HUES48 (cell line): ENCODE results near the gene FRMPD2.
"Not testable (repeated sequence)": the region's sequence is repeated elsewhere in the genome, so short reads cannot be mapped to it uniquely, and the experiment has no call there.

ENCODE experiments used
- H3K27ac ChIP-seq: one replicate; pipeline ENCODE4 v1.7.0; 2013; ENCODE audit warnings: low read depth, low read length, inconsistent platforms
- H3K27me3 ChIP-seq: 2 replicates; pipeline ENCODE4 v1.6.1; 2013; ENCODE audit warnings: mild to moderate bottlenecking, low read length; ENCODE audit not compliant: control insufficient read depth, insufficient read depth
- H3K36me3 ChIP-seq: 2 replicates; pipeline ENCODE4 v1.6.1; 2013; ENCODE audit warnings: low read length; ENCODE audit not compliant: control insufficient read depth, insufficient read depth
- H3K4me1 ChIP-seq: 2 replicates; pipeline ENCODE4 v1.6.1; 2013; ENCODE audit warnings: mild to moderate bottlenecking, low read length; ENCODE audit not compliant: control insufficient read depth, insufficient read depth
- H3K4me3 ChIP-seq: 2 replicates; pipeline ENCODE4 v1.5.1; 2013; ENCODE audit warnings: mild to moderate bottlenecking, low read depth, low read length
- H3K9ac ChIP-seq: 2 replicates; pipeline ENCODE4 v1.6.1; 2013; ENCODE audit warnings: mild to moderate bottlenecking, low read depth, low read length, moderate library complexity
- H3K9me3 ChIP-seq: 2 replicates; pipeline ENCODE4 v1.6.1; 2013; ENCODE audit warnings: low read length; ENCODE audit not compliant: control insufficient read depth, insufficient read depth

The FRMPD2 gene

DNA sequence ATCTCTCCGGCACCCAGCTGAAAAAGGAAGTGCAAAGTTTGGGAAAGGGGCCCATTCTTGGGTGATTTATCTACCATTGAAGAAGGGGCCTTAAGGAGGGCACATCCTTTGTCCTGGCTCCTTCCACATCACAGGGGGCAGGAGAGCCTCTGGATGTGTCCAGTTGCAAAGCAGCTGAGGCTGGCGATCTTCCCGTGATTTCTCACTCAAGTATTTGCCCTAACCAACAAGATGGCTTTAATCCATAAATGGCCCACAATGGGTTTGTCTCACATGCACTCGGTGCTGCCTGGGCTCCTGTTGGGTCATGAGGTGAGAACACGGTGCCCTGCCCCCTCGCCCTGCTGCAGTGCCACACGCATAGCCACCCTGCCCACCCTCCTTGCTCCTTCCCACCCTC, 14.2 kb upstream of the FRMPD2 start:
- peaks cover 4% of the 10 kb centered on the region for H3K4me1 ChIP-seq
- no peak overlapping the region for H3K9ac ChIP-seq
- H3K9me3 ChIP-seq, result 0 out of 2 replicates have a peak, but pooled peaks cover 7% of the 10 kb centered on the region
- H3K27ac ChIP-seq, result no peak overlapping the region
- no peak overlapping the region for H3K4me3 ChIP-seq
- H3K27me3 ChIP-seq, result no peaks in the 10 kb centered on the region
- no peaks in the 10 kb centered on the region for H3K36me3 ChIP-seq

DNA sequence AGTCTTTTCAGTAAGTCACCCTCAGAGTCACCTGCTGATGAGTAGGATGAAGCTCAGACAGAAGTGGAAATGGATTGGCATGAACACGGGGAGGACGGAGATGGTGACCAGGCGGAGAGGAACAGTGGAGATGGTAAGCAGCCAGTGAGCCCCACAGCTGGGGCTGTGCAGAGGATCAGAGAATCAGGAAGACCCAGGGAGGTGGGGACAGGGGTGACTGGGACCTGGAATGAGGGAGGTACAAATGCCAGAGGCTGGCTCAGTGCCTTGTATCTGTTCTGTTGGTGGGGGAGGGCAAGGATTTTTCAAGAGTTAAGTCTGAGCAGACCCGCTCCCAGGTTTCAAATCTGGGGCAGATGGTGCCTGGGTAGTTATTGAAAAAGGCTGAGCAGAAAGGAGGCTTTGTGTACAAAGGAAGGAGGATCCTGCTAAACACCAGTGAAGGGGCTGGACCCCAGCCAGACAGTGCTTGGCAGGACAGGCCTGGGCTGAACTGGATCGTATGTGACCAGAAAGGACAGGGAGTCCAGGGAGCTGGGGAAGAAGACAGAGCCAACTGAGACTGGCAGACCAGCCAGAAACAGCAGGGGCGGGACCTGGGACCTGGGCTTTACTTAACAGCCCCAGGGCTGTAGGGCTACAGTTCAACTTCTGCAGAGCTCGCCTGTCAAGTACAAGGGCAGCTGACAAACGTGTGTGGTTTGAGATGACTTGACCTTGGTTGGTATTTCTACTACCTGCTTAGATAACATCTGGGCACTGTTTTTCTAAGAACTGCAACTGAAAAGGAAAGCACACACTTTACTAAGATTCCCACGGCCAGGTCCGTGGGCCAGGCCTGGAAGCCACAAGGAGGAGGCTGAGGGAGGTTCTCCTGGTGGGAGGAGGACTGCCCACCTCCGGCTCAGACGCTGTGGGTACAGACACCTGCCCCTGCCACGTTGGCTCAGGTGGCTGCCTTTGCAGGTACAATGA, 13.2 kb upstream of the FRMPD2 start:
- Histone ChIP-seq H3K9ac (no peak overlapping the region), H3K27ac (no peak overlapping the region), H3K4me1 (peaks cover 4% of the 10 kb centered on the region), H3K4me3 (no peak overlapping the region), H3K9me3 (0 out of 2 replicates have a peak, but pooled peaks cover 7% of the 10 kb centered on the region), H3K27me3 (no peaks in the 10 kb centered on the region), H3K36me3 (no peaks in the 10 kb centered on the region)

- no peak overlapping the region for H3K4me3 ChIP-seq
- H3K27me3 ChIP-seq, result no peaks in the 10 kb centered on the region
- H3K9me3 ChIP-seq, result 0 out of 2 replicates have a peak, but pooled peaks cover 7% of the 10 kb centered on the region
- H3K27ac ChIP-seq, result no peak overlapping the region
- peaks cover 4% of the 10 kb centered on the region for H3K4me1 ChIP-seq
- no peaks in the 10 kb centered on the region for H3K36me3 ChIP-seq
- no peak overlapping the region for H3K9ac ChIP-seq
Observed at GRCh38 chr10:48286356-48286755, 11.9 kb upstream of the FRMPD2 start.

GRCh38 chr10:48285710-48286109, 11.2 kb upstream of the FRMPD2 start:
- Histone ChIP-seq H3K36me3 (no peaks in the 10 kb centered on the region), H3K9ac (no peak overlapping the region), H3K4me3 (no peak overlapping the region), H3K27me3 (no peaks in the 10 kb centered on the region), H3K27ac (no peak overlapping the region), H3K4me1 (peaks cover 4% of the 10 kb centered on the region), H3K9me3 (0 out of 2 replicates have a peak, but pooled peaks cover 7% of the 10 kb centered on the region)

- H3K9me3 ChIP-seq, result 0 out of 2 replicates have a peak, but pooled peaks cover 7% of the 10 kb centered on the region
- peaks cover 1% of the 10 kb centered on the region for H3K4me1 ChIP-seq
- H3K9ac ChIP-seq, result no peak overlapping the region
Observed at GRCh38 chr10:48284811-48285210, 10.3 kb upstream of the FRMPD2 start.

DNA sequence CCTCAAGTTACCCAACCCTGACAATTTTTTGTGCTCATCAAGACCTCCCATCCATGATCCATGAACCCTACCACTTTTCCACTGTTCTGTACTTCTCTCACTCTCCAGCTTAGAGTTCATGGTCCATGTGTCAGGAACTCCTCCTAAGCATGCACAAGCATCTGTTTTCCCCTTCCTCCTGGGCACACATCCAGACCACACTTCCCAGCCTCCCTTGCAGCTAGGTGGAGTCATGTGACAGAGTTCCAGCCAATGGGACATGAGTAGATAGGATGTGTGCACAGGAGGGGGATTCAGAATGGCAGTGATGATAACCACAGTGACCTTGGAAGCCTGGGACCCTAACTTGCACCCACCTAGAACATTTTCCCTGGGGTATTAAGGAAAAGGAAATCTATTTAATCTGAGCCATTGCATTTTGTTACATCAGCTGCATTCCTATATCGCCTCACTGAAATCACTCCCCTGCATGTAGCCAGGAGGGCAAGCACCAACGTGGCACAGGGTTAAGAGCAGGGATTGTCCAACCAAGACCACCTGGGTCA, 9.6 kb upstream of the FRMPD2 start:
- no peak overlapping the region for H3K27ac ChIP-seq
- H3K36me3 ChIP-seq, result no peaks in the 10 kb centered on the region
- H3K4me1 ChIP-seq, result no peaks in the 10 kb centered on the region
- no peak overlapping the region for H3K4me3 ChIP-seq
- no peaks in the 10 kb centered on the region for H3K27me3 ChIP-seq
- H3K9ac ChIP-seq, result no peak overlapping the region
- H3K9me3 ChIP-seq, result 0 out of 2 replicates have a peak, but pooled peaks cover 7% of the 10 kb centered on the region

More at GRCh38 chr10:48284811-48285210, 10.3 kb upstream of the FRMPD2 start:
- no peak overlapping the region for H3K4me3 ChIP-seq
- H3K27ac ChIP-seq, result no peak overlapping the region
- no peaks in the 10 kb centered on the region for H3K27me3 ChIP-seq
- H3K36me3 ChIP-seq, result no peaks in the 10 kb centered on the region

- H3K4me3 ChIP-seq, result no peak overlapping the region
- H3K4me1 ChIP-seq, result no peaks in the 10 kb centered on the region
- 0 out of 2 replicates have a peak, but pooled peaks cover 7% of the 10 kb centered on the region for H3K9me3 ChIP-seq
- no peak overlapping the region for H3K9ac ChIP-seq
- no peaks in the 10 kb centered on the region for H3K36me3 ChIP-seq
- H3K27ac ChIP-seq, result no peak overlapping the region
- H3K27me3 ChIP-seq, result no peaks in the 10 kb centered on the region
Observed at GRCh38 chr10:48282829-48283228, 8.3 kb upstream of the FRMPD2 start.

GRCh38 chr10:48281697-48282096, 7.2 kb upstream of the FRMPD2 start:
- H3K9ac ChIP-seq, H3K4me1 ChIP-seq, H3K27ac ChIP-seq, H3K36me3 ChIP-seq, H3K4me3 ChIP-seq, H3K9me3 ChIP-seq, H3K27me3 ChIP-seq: not testable (repeated sequence)

- no peak overlapping the region for H3K9ac ChIP-seq
- H3K4me1 ChIP-seq, result peaks cover 7% of the 10 kb centered on the region; the same call in 1 of the 2 replicates
- H3K27ac ChIP-seq, result no peak overlapping the region
- H3K4me3 ChIP-seq, result no peak overlapping the region
- no peaks in the 10 kb centered on the region for H3K27me3 ChIP-seq
- 0 out of 2 replicates have a peak, but pooled peaks cover 4% of the 10 kb centered on the region for H3K9me3 ChIP-seq
- H3K36me3 ChIP-seq, result no peaks in the 10 kb centered on the region
Observed at GRCh38 chr10:48279081-48279751, 4.7 kb upstream of the FRMPD2 start.

DNA sequence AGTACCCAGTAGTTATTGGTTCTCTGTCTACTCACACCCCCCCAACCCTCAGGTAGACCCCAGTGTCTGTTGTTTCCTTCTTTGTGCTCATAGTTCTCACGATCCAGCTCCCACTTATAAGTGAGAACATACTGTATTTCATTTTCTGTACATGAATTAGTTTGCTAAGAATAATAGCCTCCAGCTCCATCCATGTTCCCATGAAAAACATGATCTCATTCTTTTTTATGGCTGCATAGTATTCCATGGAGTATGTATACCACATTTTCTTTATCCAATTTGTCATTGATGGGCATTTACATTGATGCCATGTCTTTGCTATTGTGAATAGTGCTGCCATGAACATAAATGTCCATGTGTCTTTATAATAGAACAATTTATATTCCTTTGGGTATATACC, 2.6 kb upstream of the FRMPD2 start:
- H3K27me3 ChIP-seq, result no peaks in the 10 kb centered on the region
- peaks cover 7% of the 10 kb centered on the region; the same call in 1 of the 2 replicates for H3K4me1 ChIP-seq
- H3K27ac ChIP-seq, result no peak overlapping the region
- no peak overlapping the region for H3K4me3 ChIP-seq
- no peak overlapping the region for H3K9ac ChIP-seq
- no peaks in the 10 kb centered on the region for H3K9me3 ChIP-seq
- no peaks in the 10 kb centered on the region for H3K36me3 ChIP-seq
